Hippocampal formation (tissue), 2 donors: ENCODE measurements around the gene BFSP1.

Source experiments
- DNase-seq, 2 donors: peaks; one replicate each; lab custom pipeline; 2025; lab: John Stamatoyannopoulos, UW

Gene BFSP1

GRCh38 chr20:17497821-17498580 is 33.2 kb downstream of the BFSP1 start:
- no peak for DNase-seq

- DNase-seq, result no peak
Observed at GRCh38 chr20:17495826-17496225, 35.4 kb downstream of the BFSP1 start.

DNA sequence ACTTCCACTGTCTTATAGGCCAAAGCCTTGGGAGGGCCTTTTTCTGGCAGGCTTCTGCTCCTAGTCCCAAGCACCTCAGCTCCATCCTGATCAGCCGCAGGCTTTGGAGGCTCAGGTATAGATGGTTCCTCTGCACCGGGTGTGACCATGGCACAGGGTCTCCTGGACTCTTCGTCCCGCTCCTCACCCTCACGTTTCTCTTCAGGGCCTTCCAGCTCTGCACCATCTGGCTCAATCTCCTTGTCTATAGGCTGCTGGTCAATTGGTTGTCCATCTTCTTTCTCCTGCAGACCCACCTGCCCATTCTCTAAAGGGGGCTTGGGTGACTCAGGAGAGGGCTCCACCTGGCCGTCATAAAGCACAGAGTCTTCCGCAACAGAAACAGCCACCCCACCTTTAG is 37.0 kb downstream of the BFSP1 start:
- no peak for DNase-seq

- no peak for DNase-seq
Observed at GRCh38 chr20:17493173-17493572, 38.0 kb downstream of the BFSP1 start.

DNA sequence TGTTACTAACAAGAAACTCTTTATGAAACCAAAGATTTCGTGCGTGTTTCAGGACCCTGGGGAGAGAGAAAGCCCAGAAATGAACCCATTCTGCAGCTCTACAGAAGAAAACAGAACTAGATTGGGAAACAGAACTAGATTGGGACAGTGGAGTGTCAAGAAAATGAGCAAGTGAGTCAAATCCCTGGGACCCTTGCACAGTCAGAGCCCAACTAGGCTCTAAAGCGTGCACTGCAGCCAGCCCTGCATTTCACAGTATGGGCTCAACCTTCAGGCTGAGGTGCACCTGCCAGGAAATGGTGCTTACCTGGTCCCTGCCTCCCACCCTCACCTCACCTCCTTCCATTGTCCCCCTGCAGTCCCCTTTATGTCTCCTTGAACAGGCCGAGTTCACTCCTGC is 39.7 kb downstream of the BFSP1 start:
- DNase-seq, result no peak

DNA sequence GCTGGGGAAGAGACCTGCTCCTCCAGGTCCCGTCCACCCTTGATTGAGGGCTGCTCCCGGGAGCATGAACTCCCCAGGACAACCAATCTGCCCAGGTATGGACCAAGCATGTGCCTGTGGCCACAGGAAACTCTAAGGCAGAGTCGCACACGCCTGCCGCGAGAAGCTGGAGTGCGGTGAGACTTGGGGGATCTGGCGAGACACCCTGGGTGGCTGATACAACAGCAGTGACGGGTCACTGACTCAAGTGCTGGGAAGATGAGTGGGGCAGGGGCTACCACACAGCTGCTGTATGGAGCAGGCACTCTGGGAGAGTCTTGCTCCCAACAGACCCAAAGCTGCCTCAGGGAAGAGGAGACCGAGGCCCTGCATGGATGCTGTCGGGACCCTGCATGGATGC is 40.1 kb downstream of the BFSP1 start:
- DNase-seq, result no peak

GRCh38 chr20:17490501-17490900 is 40.7 kb downstream of the BFSP1 start:
- DNase-seq, result no peak

- DNase-seq, result no peak
Observed at GRCh38 chr20:17488916-17489600, 42.1 kb downstream of the BFSP1 start.

DNA sequence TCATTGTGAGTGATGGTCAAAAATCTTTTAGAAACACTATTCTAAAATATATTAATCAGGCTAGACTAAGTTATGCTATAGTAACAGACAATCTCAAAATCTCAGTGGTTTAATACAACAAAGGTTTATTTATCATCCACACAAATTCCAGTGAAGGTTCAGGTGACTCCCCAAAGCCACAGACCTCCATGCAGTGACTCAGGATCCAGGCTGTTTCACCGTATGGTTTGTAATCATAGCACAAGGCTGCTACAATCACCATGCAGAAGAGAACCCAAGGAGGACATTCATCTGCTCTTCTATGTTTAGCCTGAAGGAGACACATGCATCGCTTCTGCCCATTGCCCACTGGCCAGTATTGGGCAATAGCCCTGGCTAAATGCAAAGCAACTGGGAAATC is 46.2 kb downstream of the BFSP1 start:
- no peak for DNase-seq

- no peak for DNase-seq
Observed at GRCh38 chr20:17482536-17482935, 48.6 kb downstream of the BFSP1 start.

- no peak for DNase-seq
Observed at GRCh38 chr20:17481661-17482060, 49.5 kb downstream of the BFSP1 start.

DNA sequence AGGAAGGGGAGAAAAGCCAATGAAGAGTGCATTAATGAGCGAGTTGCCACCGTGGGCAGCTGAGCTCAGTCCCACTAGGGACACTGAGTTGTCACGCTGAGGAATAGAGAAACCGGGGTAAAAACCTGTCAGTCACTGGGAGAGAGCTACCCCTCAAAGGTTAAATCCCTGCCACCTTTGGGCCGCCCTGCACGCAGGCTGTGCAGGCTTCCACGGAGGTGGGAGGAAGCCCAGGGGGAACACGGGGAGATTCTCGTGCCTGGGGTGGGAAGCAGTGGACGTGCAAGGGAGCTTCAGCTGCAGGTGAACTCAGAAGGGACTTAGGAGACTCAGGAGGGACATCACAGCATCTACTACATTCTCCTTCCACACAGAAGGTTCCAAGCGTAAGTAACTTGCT is 50.5 kb downstream of the BFSP1 start:
- DNase-seq, result no peak

GRCh38 chr20:17479063-17479657 is 52.0 kb downstream of the BFSP1 start:
- no peak for DNase-seq

DNA sequence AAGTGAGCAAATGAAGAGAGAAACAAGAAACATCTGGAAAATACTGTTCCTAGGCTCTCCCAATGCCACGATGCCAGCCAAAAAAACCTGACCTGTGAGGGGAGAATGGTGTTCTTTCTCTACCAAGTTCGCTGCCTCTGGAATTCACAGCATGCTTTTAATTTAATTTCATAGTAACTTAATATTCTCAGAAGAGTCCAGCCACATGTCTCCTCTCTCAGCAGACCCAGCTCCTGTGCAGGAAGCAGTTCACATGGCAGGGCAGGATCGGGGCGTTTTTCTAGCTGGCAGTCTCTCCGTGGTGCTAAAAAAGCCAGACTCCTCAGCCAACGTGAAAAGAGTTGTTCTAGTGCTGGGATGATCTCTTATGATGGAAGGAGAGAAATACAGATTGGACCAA is 57.5 kb downstream of the BFSP1 start:
- DNase-seq, result no peak

- DNase-seq, result no peak
Observed at GRCh38 chr20:17471606-17472187, 59.5 kb downstream of the BFSP1 start.

- no peak for DNase-seq
Observed at GRCh38 chr20:17470973-17471372, 60.2 kb downstream of the BFSP1 start.

GRCh38 chr20:17470521-17470920 is 60.7 kb downstream of the BFSP1 start:
- no peak for DNase-seq

GRCh38 chr20:17469246-17470030 is 61.7 kb downstream of the BFSP1 start:
- DNase-seq, result no peak

GRCh38 chr20:17468073-17468840 is 62.9 kb downstream of the BFSP1 start:
- no peak for DNase-seq

GRCh38 chr20:17467120-17467655 is 64.0 kb downstream of the BFSP1 start:
- DNase-seq, result no peak

- no peak for DNase-seq
Observed at GRCh38 chr20:17466641-17467040, 64.5 kb downstream of the BFSP1 start.
